PC-9 (cell line): ENCODE results near the gene DAPK1. TPM values are rescaled to one million over a fixed set of nuclear protein-coding genes. Genes with fewer than 3 reads are reported as not detected.

ENCODE experiments used
- BruUV-seq: library from RNA; stranded (reverse); fragments of 400-500 nt; replicated peaks from 2 replicates; lab custom pipeline; 2021; lab: Mats Ljungman, UMichigan
- CTCF ChIA-PET: fragments of 300-600 bp; sonication (Branson Sonifier 250); formaldehyde crosslinking; loops from one replicate; lab custom pipeline; 2022; ENCODE audit warnings: antibody characterized with exemption; lab: Charles Lee
- POLR2A ChIA-PET: fragments of 300-600 bp; sonication (Branson Sonifier 250); formaldehyde crosslinking; loops from one replicate; lab custom pipeline; 2022; ENCODE audit warnings: antibody characterized with exemption; ENCODE audit not compliant: unreplicated experiment; lab: Charles Lee
- DNase-seq, 2 experiments: peaks; one replicate each; pipeline versions ENCODE4 v3.0.0 to v3.0.0-alpha.2; 2015 to 2022; ENCODE audit warnings: mixed read lengths in 1 of 2
- H2AFZ ChIP-seq: fragments of 200-600 bp; sonication (generic); 2 replicates; pipeline ENCODE4 v1.8.1; 2017; ENCODE audit warnings: antibody characterized with exemption
- H3F3A ChIP-seq: fragments of 200-600 bp; sonication (generic); 2 replicates; pipeline ENCODE4 v1.8.1; 2017; ENCODE audit warnings: antibody characterized with exemption, mild to moderate bottlenecking, low read depth; ENCODE audit not compliant: insufficient read depth
- H3K27ac ChIP-seq: fragments of 200-600 bp; sonication (generic); 2 replicates; pipeline ENCODE4 v1.6.1; 2016; ENCODE audit warnings: mixed run types
- H3K27me3 ChIP-seq: fragments of 200-600 bp; sonication (generic); 2 replicates; pipeline ENCODE4 v1.6.1; 2016; ENCODE audit warnings: low read depth, mixed run types; ENCODE audit not compliant: insufficient read depth
- H3K36me3 ChIP-seq: fragments of 200-600 bp; sonication (generic); 2 replicates; pipeline ENCODE4 v1.6.1; 2016; ENCODE audit warnings: low read depth, mixed run types
- H3K4me1 ChIP-seq: fragments of 200-600 bp; sonication (generic); replicated peaks from 2 replicates; pipeline ENCODE4 v1.6.1; 2016; ENCODE audit warnings: mixed run types; ENCODE audit not compliant: insufficient read depth
- H3K4me2 ChIP-seq: fragments of 200-600 bp; sonication (generic); 2 replicates; pipeline ENCODE4 v1.6.1; 2017; ENCODE audit warnings: mixed run types
- H3K4me3 ChIP-seq: fragments of 200-600 bp; sonication (generic); 2 replicates; pipeline ENCODE4 v1.6.1; 2016; ENCODE audit warnings: mixed run types
- H3K79me2 ChIP-seq: fragments of 200-600 bp; sonication (generic); 2 replicates; pipeline ENCODE4 v1.6.1; 2017; ENCODE audit warnings: low read depth, mixed run types
- H3K9me2 ChIP-seq: fragments of 200-600 bp; sonication (generic); 2 replicates; pipeline ENCODE4 v1.8.1; 2017; ENCODE audit warnings: mild to moderate bottlenecking; ENCODE audit not compliant: insufficient read depth
- H3K9me3 ChIP-seq: fragments of 200-600 bp; sonication (generic); 2 replicates; pipeline ENCODE4 v1.8.1; 2016; ENCODE audit warnings: low read depth; ENCODE audit not compliant: insufficient read depth
- H4K20me1 ChIP-seq: fragments of 200-600 bp; sonication (generic); 2 replicates; pipeline ENCODE4 v1.8.1; 2017; ENCODE audit not compliant: insufficient read depth
- EZH2 ChIP-seq: fragments of 200-600 bp; sonication (generic); IDR thresholded peaks from 2 replicates; pipeline ENCODE4 v1.8.0; 2017; ENCODE audit warnings: antibody characterized with exemption, low read depth
- intact Hi-C: fragments of 100-400 bp; cut with micrococcal nuclease; formaldehyde crosslinking; loops from one replicate; pipeline ENCODE4 v1.10.0; 2022; ENCODE audit not compliant: unreplicated experiment
- total RNA-seq: library from RNA; stranded (reverse); gene quantifications from 2 replicates; pipeline ENCODE4 v1.2.3, GENCODE V29; 2021
- TF ChIP-seq, protein P1 (sequence below): fragments of 200-600 bp; sonication (generic); conservative IDR thresholded peaks from 2 replicates; pipeline ENCODE4 v1.6.1; 2017; ENCODE audit warnings: mixed run types, antibody characterized with exemption, mild to moderate bottlenecking, moderate library complexity

DAPK1 gene
- total RNA-seq, 1 experiment from 2014 or later, result 100 TPM

GRCh38 chr9:87554976-87555375 lies 57.3 kb downstream of the DAPK1 start:
- no peak for TF ChIP-seq EZH2
- TF ChIP-seq, protein P1, sequence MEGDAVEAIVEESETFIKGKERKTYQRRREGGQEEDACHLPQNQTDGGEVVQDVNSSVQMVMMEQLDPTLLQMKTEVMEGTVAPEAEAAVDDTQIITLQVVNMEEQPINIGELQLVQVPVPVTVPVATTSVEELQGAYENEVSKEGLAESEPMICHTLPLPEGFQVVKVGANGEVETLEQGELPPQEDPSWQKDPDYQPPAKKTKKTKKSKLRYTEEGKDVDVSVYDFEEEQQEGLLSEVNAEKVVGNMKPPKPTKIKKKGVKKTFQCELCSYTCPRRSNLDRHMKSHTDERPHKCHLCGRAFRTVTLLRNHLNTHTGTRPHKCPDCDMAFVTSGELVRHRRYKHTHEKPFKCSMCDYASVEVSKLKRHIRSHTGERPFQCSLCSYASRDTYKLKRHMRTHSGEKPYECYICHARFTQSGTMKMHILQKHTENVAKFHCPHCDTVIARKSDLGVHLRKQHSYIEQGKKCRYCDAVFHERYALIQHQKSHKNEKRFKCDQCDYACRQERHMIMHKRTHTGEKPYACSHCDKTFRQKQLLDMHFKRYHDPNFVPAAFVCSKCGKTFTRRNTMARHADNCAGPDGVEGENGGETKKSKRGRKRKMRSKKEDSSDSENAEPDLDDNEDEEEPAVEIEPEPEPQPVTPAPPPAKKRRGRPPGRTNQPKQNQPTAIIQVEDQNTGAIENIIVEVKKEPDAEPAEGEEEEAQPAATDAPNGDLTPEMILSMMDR, result no peak
- POLR2A ChIA-PET, result no interaction called here
- Histone ChIP-seq H3K4me3 (no peak overlapping the region), H4K20me1 (0 out of 2 replicates have a peak, but pooled peaks cover 2% of the 10 kb centered on the region), H2AFZ (no peak overlapping the region), H3K27ac (no peak overlapping the region), H3K79me2 (peaks cover 4% of the 10 kb centered on the region; the same call in 1 of the 2 replicates), H3F3A (no peaks in the 10 kb centered on the region), H3K4me2 (no peak overlapping the region), H3K9me3 (no peaks in the 10 kb centered on the region), H3K4me1 (no peaks in the 10 kb centered on the region), H3K36me3 (no peaks in the 10 kb centered on the region), H3K9me2 (no peaks in the 10 kb centered on the region), H3K27me3 (no peaks in the 10 kb centered on the region)
- BruUV-seq, result no TSS peak
- DNase-seq, result no peak
- CTCF ChIA-PET, result no interaction called here
- intact Hi-C loops, result no loop called here

DNA sequence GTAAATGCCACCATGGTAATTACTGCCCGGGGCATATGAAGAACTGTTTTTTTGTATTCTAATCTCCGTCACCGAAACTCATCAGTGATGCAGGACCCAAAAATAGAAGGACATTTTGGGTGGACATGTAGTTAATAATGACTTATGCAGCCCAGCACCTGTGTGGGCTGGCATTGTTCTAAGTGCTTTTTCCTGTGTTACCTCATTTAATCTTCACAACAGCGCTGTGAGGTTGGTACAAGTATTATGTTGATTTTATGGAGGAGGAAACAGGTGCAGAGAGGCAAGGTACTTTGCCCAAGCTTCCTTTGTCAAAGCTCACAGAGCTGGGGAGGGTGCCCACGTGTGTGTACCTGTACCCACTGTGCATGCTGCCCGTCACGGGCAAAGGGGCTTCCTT lies 58.4 kb downstream of the DAPK1 start:
- no TSS peak for BruUV-seq
- H3K9me2 ChIP-seq, result no peaks in the 10 kb centered on the region
- TF ChIP-seq EZH2, result no peak
- TF ChIP-seq, protein P1, result no peak
- no peaks in the 10 kb centered on the region for H4K20me1 ChIP-seq
- no peak for DNase-seq
- intact Hi-C loops, result no loop called here
- H3K4me3 ChIP-seq, result no peak overlapping the region
- H2AFZ ChIP-seq, result no peak overlapping the region
- ChIA-PET CTCF (no interaction called here), POLR2A (no interaction called here)
- H3K27me3 ChIP-seq, result no peaks in the 10 kb centered on the region
- no peak overlapping the region for H3K27ac ChIP-seq
- no peaks in the 10 kb centered on the region for H3F3A ChIP-seq
- H3K4me1 ChIP-seq, result no peaks in the 10 kb centered on the region
- no peaks in the 10 kb centered on the region for H3K9me3 ChIP-seq
- H3K36me3 ChIP-seq, result no peaks in the 10 kb centered on the region
- peaks cover 4% of the 10 kb centered on the region; the same call in 1 of the 2 replicates for H3K79me2 ChIP-seq
- H3K4me2 ChIP-seq, result no peak overlapping the region

DNA sequence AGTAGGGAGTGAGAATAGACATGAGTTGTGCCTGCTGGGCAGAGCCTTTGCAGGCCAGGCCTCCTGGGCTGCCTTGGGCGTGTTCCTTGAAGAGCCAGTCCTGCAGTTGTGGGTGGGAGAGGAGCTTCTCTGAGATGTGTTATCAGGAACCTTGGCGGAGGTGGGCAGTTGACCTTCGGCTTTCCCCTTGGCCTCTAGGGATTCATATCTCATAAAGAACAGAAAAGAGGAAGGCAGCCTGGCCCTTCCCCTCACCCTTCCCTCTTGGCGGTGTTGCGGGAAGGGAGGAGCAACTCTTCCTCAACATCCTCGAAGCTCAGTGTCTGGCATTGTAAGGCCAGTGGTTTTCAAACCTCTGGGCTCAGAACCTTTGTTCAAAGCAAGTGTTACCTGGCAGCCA lies 59.2 kb downstream of the DAPK1 start:
- Histone ChIP-seq H3K4me1 (no peaks in the 10 kb centered on the region), H3K9me2 (no peaks in the 10 kb centered on the region), H3F3A (no peaks in the 10 kb centered on the region), H4K20me1 (no peaks in the 10 kb centered on the region), H3K9me3 (no peaks in the 10 kb centered on the region), H3K27me3 (no peaks in the 10 kb centered on the region), H3K4me2 (no peak overlapping the region), H3K4me3 (no peak overlapping the region), H2AFZ (no peak overlapping the region), H3K79me2 (peaks cover 4% of the 10 kb centered on the region; the same call in 1 of the 2 replicates), H3K36me3 (no peaks in the 10 kb centered on the region), H3K27ac (no peak overlapping the region)
- BruUV-seq, result no TSS peak
- CTCF ChIA-PET, result no interaction called here
- POLR2A ChIA-PET, result no interaction called here
- intact Hi-C loops, result no loop called here
- TF ChIP-seq, protein P1, result no peak
- no peak for TF ChIP-seq EZH2
- no peak for DNase-seq
